ENCODE measurements around the gene RHBDF1. TPM values are rescaled to one million over a fixed set of nuclear protein-coding genes. Genes with fewer than 3 reads are reported as not detected.
"Not testable (repeated sequence)": the region's sequence is repeated elsewhere in the genome, so short reads cannot be mapped to it uniquely, and the experiment has no call there.

Gene RHBDF1
- total RNA-seq, 1 donor from 2014 or later, result 36.0 TPM

GRCh38 chr16:55571-56136, 16.8 kb downstream of the RHBDF1 start:
- H3K36me3 ChIP-seq (ENCODE audit: control insufficient read depth, insufficient read depth, low read length), result peaks cover 3% of the 10 kb centered on the region
- DNase-seq (ENCODE audit: low read depth), result no peak
- H3K4me3 ChIP-seq (ENCODE audit: low read depth, low read length), result no peak overlapping the region
- no peaks in the 10 kb centered on the region for H3K27me3 ChIP-seq (ENCODE audit: control insufficient read depth, insufficient read depth, low read length)
- TF ChIP-seq CTCF (IDR thresholded peaks at IDR 0.05; ENCODE audit: insufficient read depth, low read length, poor library complexity, severe bottlenecking), result no peak

- H3K4me3 ChIP-seq (ENCODE audit: low read depth, low read length), result peak overlapping the region; percentile 60
- no peak for DNase-seq (ENCODE audit: low read depth)
- no peak for TF ChIP-seq CTCF (IDR thresholded peaks at IDR 0.05; ENCODE audit: insufficient read depth, low read length, poor library complexity, severe bottlenecking)
- H3K27me3 ChIP-seq (ENCODE audit: control insufficient read depth, insufficient read depth, low read length), result no peaks in the 10 kb centered on the region
- H3K36me3 ChIP-seq (ENCODE audit: control insufficient read depth, insufficient read depth, low read length), result peaks cover 1% of the 10 kb centered on the region
These were observed 18.2 kb downstream of the RHBDF1 start for GRCh38 chr16:54237-54581.

- Histone ChIP-seq H3K36me3 (ENCODE audit: control insufficient read depth, insufficient read depth, low read length) (peaks cover under 1% of the 10 kb centered on the region), H3K4me3 (ENCODE audit: low read depth, low read length) (peak within 1 kb of the TSS; percentile 71), H3K27me3 (ENCODE audit: control insufficient read depth, insufficient read depth, low read length) (no peaks in the 10 kb centered on the region)
- no peak for TF ChIP-seq CTCF (IDR thresholded peaks at IDR 0.05; ENCODE audit: insufficient read depth, low read length, poor library complexity, severe bottlenecking)
- DNase-seq (ENCODE audit: low read depth), result peak; percentile 90
These were observed 18.8 kb downstream of the RHBDF1 start, which contains the start of the genes POLR3K and SNRNP25 for GRCh38 chr16:53346-54236. Gene POLR3K (minus strand): TSS chr16:53608. CDS start chr16:53586, 22 bp downstream. Gene SNRNP25 (plus strand): TSS chr16:53828. CDS start chr16:54017, 189 bp downstream.

GRCh38 chr16:50769-51591, 21.5 kb downstream of the RHBDF1 start:
- Histone ChIP-seq H3K36me3 (ENCODE audit: control insufficient read depth, insufficient read depth, low read length) (no peaks in the 10 kb centered on the region), H3K27me3 (ENCODE audit: control insufficient read depth, insufficient read depth, low read length) (no peaks in the 10 kb centered on the region), H3K4me3 (ENCODE audit: low read depth, low read length) (no peak overlapping the region)
- TF ChIP-seq CTCF (IDR thresholded peaks at IDR 0.05; ENCODE audit: insufficient read depth, low read length, poor library complexity, severe bottlenecking), result no peak
- no peak for DNase-seq (ENCODE audit: low read depth)

GRCh38 chr16:47234-47633, 25.2 kb downstream of the RHBDF1 start:
- H3K27me3 ChIP-seq (ENCODE audit: control insufficient read depth, insufficient read depth, low read length), result no peaks in the 10 kb centered on the region
- TF ChIP-seq CTCF (IDR thresholded peaks at IDR 0.05; ENCODE audit: insufficient read depth, low read length, poor library complexity, severe bottlenecking), result no peak
- DNase-seq (ENCODE audit: low read depth), result no peak
- no peak overlapping the region for H3K4me3 ChIP-seq (ENCODE audit: low read depth, low read length)
- no peaks in the 10 kb centered on the region for H3K36me3 ChIP-seq (ENCODE audit: control insufficient read depth, insufficient read depth, low read length)

- H3K36me3 ChIP-seq (ENCODE audit: control insufficient read depth, insufficient read depth, low read length); H3K27me3 ChIP-seq (ENCODE audit: control insufficient read depth, insufficient read depth, low read length); H3K4me3 ChIP-seq (ENCODE audit: low read depth, low read length); DNase-seq (ENCODE audit: low read depth): not testable (repeated sequence)
These were observed 25.9 kb downstream of the RHBDF1 start for GRCh38 chr16:46510-46909.

Data from kidney epithelial cell (primary cell).